OCI-LY1 (cell line): ENCODE data around the gene LYZL4.

Experiments
- EZH2 ChIP-seq: fragments of 200-600 bp; sonication (generic), shearing (Covaris generic); IDR thresholded peaks from 2 replicates; pipeline ENCODE4 v1.8.0; 2017; ENCODE audit warnings: borderline replicate concordance, mixed run types, mild to moderate bottlenecking, antibody characterized with exemption, low read length, moderate library complexity, mixed read lengths
- TF ChIP-seq, protein P1 (sequence below): fragments of 200-600 bp; sonication (generic), shearing (Covaris generic); IDR thresholded peaks from 2 replicates; pipeline ENCODE4 v1.5.1; 2017; ENCODE audit warnings: mild to moderate bottlenecking, antibody characterized with exemption, low read length, moderate library complexity, mixed read lengths

DNA sequence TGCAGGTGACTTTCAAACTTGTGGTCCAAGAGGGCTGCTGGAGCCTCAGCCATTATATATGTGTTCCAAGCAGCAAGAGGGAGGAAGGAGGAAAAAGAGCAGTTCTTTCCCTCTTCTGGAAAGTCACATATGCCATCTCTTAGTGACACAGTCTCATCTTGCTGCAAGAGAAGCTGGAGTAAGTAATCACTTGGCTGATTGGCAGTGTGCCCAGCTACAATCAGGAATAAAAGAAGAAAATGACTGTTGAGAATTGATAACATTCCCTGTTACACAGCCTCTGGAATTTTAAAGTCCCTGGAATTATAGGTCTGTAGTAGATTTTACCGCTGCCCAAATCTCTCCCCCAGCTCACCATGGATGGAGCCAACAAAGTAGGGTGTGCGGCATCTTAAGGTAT is 31.4 kb upstream of the LYZL4 start:
- no peak for TF ChIP-seq EZH2
- TF ChIP-seq, protein P1, sequence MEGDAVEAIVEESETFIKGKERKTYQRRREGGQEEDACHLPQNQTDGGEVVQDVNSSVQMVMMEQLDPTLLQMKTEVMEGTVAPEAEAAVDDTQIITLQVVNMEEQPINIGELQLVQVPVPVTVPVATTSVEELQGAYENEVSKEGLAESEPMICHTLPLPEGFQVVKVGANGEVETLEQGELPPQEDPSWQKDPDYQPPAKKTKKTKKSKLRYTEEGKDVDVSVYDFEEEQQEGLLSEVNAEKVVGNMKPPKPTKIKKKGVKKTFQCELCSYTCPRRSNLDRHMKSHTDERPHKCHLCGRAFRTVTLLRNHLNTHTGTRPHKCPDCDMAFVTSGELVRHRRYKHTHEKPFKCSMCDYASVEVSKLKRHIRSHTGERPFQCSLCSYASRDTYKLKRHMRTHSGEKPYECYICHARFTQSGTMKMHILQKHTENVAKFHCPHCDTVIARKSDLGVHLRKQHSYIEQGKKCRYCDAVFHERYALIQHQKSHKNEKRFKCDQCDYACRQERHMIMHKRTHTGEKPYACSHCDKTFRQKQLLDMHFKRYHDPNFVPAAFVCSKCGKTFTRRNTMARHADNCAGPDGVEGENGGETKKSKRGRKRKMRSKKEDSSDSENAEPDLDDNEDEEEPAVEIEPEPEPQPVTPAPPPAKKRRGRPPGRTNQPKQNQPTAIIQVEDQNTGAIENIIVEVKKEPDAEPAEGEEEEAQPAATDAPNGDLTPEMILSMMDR: no peak
